ENCODE data around the gene SLIT3. TPM values are rescaled to one million over a fixed set of nuclear protein-coding genes. Genes with fewer than 3 reads are reported as not detected.
A peak's percentile ranks its signal among the peaks of the same experiment; 100 is the strongest.

The SLIT3 gene
- polyA plus RNA-seq, 1 of the 3 experiments (the other 2 are of a cell fraction): 119 TPM

- TF ChIP-seq SIN3A (IDR thresholded peaks at IDR 0.05; ENCODE audit: borderline replicate concordance, low read depth, low read length) (no peak), GABPA (IDR thresholded peaks at IDR 0.05; ENCODE audit: low read depth) (no peak)
- TF ChIP-seq, protein P1, sequence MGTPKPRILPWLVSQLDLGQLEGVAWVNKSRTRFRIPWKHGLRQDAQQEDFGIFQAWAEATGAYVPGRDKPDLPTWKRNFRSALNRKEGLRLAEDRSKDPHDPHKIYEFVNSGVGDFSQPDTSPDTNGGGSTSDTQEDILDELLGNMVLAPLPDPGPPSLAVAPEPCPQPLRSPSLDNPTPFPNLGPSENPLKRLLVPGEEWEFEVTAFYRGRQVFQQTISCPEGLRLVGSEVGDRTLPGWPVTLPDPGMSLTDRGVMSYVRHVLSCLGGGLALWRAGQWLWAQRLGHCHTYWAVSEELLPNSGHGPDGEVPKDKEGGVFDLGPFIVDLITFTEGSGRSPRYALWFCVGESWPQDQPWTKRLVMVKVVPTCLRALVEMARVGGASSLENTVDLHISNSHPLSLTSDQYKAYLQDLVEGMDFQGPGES (IDR thresholded peaks at IDR 0.05; ENCODE audit: low read depth, low read length): no peak
- TF ChIP-seq, protein P2, sequence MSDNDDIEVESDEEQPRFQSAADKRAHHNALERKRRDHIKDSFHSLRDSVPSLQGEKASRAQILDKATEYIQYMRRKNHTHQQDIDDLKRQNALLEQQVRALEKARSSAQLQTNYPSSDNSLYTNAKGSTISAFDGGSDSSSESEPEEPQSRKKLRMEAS (IDR thresholded peaks at IDR 0.05; ENCODE audit: low read depth): no peak
Measured at GRCh38 chr5:168666356-168666755, 634.6 kb downstream of the SLIT3 start (continued).

DNA sequence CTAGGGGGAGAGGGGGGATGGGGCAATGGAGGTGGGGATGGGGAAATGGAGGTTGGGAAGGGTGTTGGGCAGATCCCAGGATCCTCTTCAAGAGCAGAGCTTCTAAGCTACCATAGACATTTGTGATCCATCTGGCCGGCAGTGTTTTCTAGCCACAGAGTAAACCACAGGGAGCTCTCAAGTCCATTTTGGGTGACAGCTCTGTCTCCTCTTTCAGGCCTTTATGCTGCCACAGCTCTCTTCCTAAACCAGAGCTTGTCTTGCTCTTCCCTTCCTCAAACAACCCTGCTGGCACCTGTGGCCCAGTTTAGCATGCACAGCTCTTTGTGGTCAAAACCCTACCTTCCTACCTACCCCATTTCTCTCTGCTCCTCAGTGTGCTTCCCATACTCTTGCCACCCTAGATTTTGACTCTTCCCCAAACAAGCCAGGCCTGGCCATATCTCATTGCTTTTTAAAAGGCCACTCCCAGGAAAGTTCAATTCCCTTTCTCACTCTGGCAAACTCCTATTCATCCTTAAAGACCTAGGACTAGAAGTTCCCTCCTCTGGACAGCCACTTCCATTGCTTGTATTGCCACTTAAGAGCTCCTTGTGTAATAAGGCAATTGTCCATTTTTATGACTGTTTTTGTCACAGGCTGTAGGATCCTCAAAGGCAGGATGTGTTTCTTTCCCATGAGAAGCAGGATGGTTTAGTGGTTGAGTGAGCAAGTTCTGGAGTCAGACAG, 637.5 kb downstream of the SLIT3 start:
- 83% methylated on average over 1 of the region's 1 CpG for WGBS (ENCODE audit: low lambda C conversion rate)
- H3F3A ChIP-seq (replicated peaks; ENCODE audit: insufficient read depth): no peaks in the 10 kb centered on the region
- no peaks in the 10 kb centered on the region for H3K9me3 ChIP-seq
- H3K27ac ChIP-seq (ENCODE audit: low read depth in 2 of 2, low read length in 1 of 2): peak overlapping the region in 1 of 2 experiments; percentile 31; a peak in 1 of 4 replicates
- ChIA-PET POLR2A (no interaction called here), CTCF (interaction anchor here (1.3 to 1.6 kb wide), 2 partner anchors 11 to 178 kb away, joined by 3 read pairs; no protein-coding TSS in a partner anchor)
- no peak overlapping the region for H2AFZ ChIP-seq (ENCODE audit: low read depth)
- H3K9ac ChIP-seq: no peak overlapping the region
- no peaks in the 10 kb centered on the region for H4K20me1 ChIP-seq (ENCODE audit: insufficient read depth)
- DNase-seq: no peak
- H3K36me3 ChIP-seq (replicated peaks in 1 of 2; ENCODE audit: control insufficient read depth in 1 of 2, insufficient read depth in 2 of 2, low read length in 1 of 2): peaks cover 10 to 66% of the 10 kb centered on the region in 2 experiments
- no peaks in the 10 kb centered on the region for H3K79me2 ChIP-seq (ENCODE audit: insufficient read depth)
- H3K4me3 ChIP-seq (ENCODE audit: low read depth in 2 of 2, low read length in 1 of 2): no peak overlapping the region
- no peak overlapping the region for H3K4me2 ChIP-seq
- peaks cover 0 to 50% of the 10 kb centered on the region in 2 experiments; a peak in 2 of 4 replicates for H3K4me1 ChIP-seq (ENCODE audit: control insufficient read depth in 1 of 2, insufficient read depth in 2 of 2, low read depth in 1 of 2, low read length in 1 of 2)
- H3K9me2 ChIP-seq: no peaks in the 10 kb centered on the region
- TF ChIP-seq NFIC (IDR thresholded peaks at IDR 0.05; ENCODE audit: borderline replicate concordance) (no peak), SMC3 (IDR thresholded peaks at IDR 0.05; ENCODE audit: low read depth, low read length) (no peak), RAD21 (IDR thresholded peaks at IDR 0.05; ENCODE audit: low read length) (no peak), RCOR1 (IDR thresholded peaks at IDR 0.05; ENCODE audit: low read length) (no peak), FOXM1 (IDR thresholded peaks at IDR 0.05; ENCODE audit: low read depth) (no peak), CHD2 (IDR thresholded peaks at IDR 0.05; ENCODE audit: low read length, partially characterized antibody) (no peak), TAF1 (IDR thresholded peaks at IDR 0.05; ENCODE audit: borderline replicate concordance, low read depth, low read length) (no peak), FOSL2 (IDR thresholded peaks at IDR 0.05; ENCODE audit: borderline replicate concordance, low read depth) (no peak), EP300 (IDR thresholded peaks at IDR 0.05; ENCODE audit: borderline replicate concordance in 1 of 2, low read depth in 1 of 2, low read length in 1 of 2) (no peak), MEF2A (IDR thresholded peaks at IDR 0.05; ENCODE audit: borderline replicate concordance, low read depth) (no peak), JUND (IDR thresholded peaks at IDR 0.05) (no peak), POLR2AphosphoS5 (IDR thresholded peaks at IDR 0.05; ENCODE audit: low read depth, low read length) (no peak), RFX5 (IDR thresholded peaks at IDR 0.05; ENCODE audit: low read length) (no peak), USF1 (IDR thresholded peaks at IDR 0.05; ENCODE audit: borderline replicate concordance, low read depth) (no peak)
- TF ChIP-seq, protein P1 (IDR thresholded peaks at IDR 0.05; ENCODE audit: low read depth, low read length): no peak
- TF ChIP-seq, protein P3, sequence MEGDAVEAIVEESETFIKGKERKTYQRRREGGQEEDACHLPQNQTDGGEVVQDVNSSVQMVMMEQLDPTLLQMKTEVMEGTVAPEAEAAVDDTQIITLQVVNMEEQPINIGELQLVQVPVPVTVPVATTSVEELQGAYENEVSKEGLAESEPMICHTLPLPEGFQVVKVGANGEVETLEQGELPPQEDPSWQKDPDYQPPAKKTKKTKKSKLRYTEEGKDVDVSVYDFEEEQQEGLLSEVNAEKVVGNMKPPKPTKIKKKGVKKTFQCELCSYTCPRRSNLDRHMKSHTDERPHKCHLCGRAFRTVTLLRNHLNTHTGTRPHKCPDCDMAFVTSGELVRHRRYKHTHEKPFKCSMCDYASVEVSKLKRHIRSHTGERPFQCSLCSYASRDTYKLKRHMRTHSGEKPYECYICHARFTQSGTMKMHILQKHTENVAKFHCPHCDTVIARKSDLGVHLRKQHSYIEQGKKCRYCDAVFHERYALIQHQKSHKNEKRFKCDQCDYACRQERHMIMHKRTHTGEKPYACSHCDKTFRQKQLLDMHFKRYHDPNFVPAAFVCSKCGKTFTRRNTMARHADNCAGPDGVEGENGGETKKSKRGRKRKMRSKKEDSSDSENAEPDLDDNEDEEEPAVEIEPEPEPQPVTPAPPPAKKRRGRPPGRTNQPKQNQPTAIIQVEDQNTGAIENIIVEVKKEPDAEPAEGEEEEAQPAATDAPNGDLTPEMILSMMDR (IDR thresholded peaks at IDR 0.05): no peak
- no peaks in the 10 kb centered on the region for H3K27me3 ChIP-seq (ENCODE audit: insufficient read depth)

All from SK-N-SH (cell line).